Hepatocyte (in vitro differentiated cells): ENCODE results near the gene DYNC2LI1. TPM values are rescaled to one million over a fixed set of nuclear protein-coding genes. Genes with fewer than 3 reads are reported as not detected.

ENCODE experiments used
- DNase-seq: peaks from one replicate; pipeline ENCODE4 v3.0.0-alpha.2; 2016; ENCODE audit warnings: low spot score
- H2AFZ ChIP-seq: fragments of 200-600 bp; sonication (generic); 2 replicates; pipeline ENCODE4 v1.6.0; 2016; ENCODE audit warnings: antibody characterized with exemption, mild to moderate bottlenecking
- H3K27ac ChIP-seq: fragments of 200-600 bp; sonication (generic); 2 replicates; pipeline ENCODE4 v1.5.1; 2016; ENCODE audit warnings: mild to moderate bottlenecking
- H3K27me3 ChIP-seq: fragments of 200-600 bp; sonication (generic); 2 replicates; pipeline ENCODE4 v1.6.1; 2016
- H3K36me3 ChIP-seq: fragments of 200-600 bp; sonication (generic); replicated peaks from 2 replicates; pipeline ENCODE4 v1.5.1; 2016; ENCODE audit warnings: low read depth; ENCODE audit not compliant: insufficient read depth
- H3K4me1 ChIP-seq: fragments of 200-600 bp; sonication (generic); 2 replicates; pipeline ENCODE4 v1.5.1; 2016; ENCODE audit warnings: mild to moderate bottlenecking, moderate library complexity; ENCODE audit not compliant: insufficient read depth
- H3K4me2 ChIP-seq: fragments of 200-600 bp; sonication (generic); 2 replicates; pipeline ENCODE4 v1.6.0; 2016
- H3K4me3 ChIP-seq: fragments of 200-600 bp; sonication (generic); 2 replicates; pipeline ENCODE4 v1.5.1; 2016; ENCODE audit warnings: mild to moderate bottlenecking
- H3K79me2 ChIP-seq: fragments of 200-600 bp; sonication (generic); 2 replicates; pipeline ENCODE4 v1.6.0; 2017; ENCODE audit warnings: mild to moderate bottlenecking
- H3K9me2 ChIP-seq: fragments of 200-600 bp; sonication (generic); replicated peaks from 2 replicates; pipeline ENCODE4 v1.6.0; 2017; ENCODE audit warnings: mild to moderate bottlenecking; ENCODE audit not compliant: insufficient read depth
- H3K9me3 ChIP-seq: fragments of 200-600 bp; sonication (generic); 2 replicates; pipeline ENCODE4 v1.5.1; 2016; ENCODE audit warnings: low read depth, mild to moderate bottlenecking
- H4K20me1 ChIP-seq: fragments of 200-600 bp; sonication (generic); 2 replicates; pipeline ENCODE4 v1.6.0; 2016; ENCODE audit warnings: mild to moderate bottlenecking; ENCODE audit not compliant: insufficient read depth, poor library complexity, severe bottlenecking
- EZH2 ChIP-seq: fragments of 200-600 bp; sonication (generic); IDR thresholded peaks from 2 replicates; pipeline ENCODE4 v1.6.1; 2016; ENCODE audit warnings: antibody characterized with exemption, mild to moderate bottlenecking, borderline replicate concordance
- EZH2phosphoT487 ChIP-seq: fragments of 200-600 bp; sonication (generic); IDR thresholded peaks from one replicate; pipeline ENCODE4 v1.6.1; 2018; ENCODE audit warnings: antibody characterized with exemption, mild to moderate bottlenecking, low read depth, moderate library complexity; ENCODE audit not compliant: unreplicated experiment, severe bottlenecking
- WGBS: methylation state at CpG from one replicate; pipeline ENCODE4 v1.1.6; 2016; ENCODE audit warnings: low lambda C conversion rate; ENCODE audit errors: missing lambda C conversion rate; 5-methylcytosine and 5-hydroxymethylcytosine counted together
- polyA plus RNA-seq: library from polyadenylated mRNA; unstranded; fragments of >200 nt; fragmentation: Nextera tagmentation; extraction: Ambion mirVana; gene quantifications from 2 replicates; pipeline ENCODE4 v1.2.1, GENCODE V29; 2016
- total RNA-seq: library from RNA; depleted of rRNA; stranded (reverse); fragments of >200 nt; gene quantifications from 2 replicates; pipeline ENCODE4 v1.2.3, GENCODE V29; 2014
- TF ChIP-seq, protein P1 (sequence below): fragments of 200-600 bp; sonication (generic); IDR thresholded peaks from 2 replicates; pipeline ENCODE4 v1.5.1; 2016; ENCODE audit warnings: antibody characterized with exemption, mild to moderate bottlenecking; ENCODE audit not compliant: poor library complexity

DYNC2LI1 gene
- total and polyA plus RNA-seq, 2 experiments from 2014 or later: 22.7 to 40.4 TPM

DNA sequence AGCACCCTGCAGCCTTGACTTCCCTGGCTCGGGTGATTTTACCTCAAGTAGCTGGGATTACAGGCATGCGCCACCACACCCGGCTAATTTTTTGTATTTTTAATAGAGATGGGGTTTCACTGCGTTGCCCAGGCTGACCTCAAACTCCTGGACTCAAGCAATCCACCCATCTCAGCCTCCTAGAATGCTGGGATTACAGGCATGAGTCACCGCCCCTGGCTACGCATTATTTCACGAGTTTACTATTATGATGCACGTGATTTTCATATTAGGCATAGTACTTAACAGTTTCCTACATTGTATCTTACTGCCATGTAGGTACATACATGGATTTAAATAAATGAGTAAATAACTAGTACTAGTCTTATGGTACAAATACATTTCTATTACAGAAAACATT, 4.4 kb downstream of the DYNC2LI1 start:
- Histone ChIP-seq H3K4me1 (no peaks in the 10 kb centered on the region), H3K4me3 (no peak overlapping the region), H3K9me3 (no peaks in the 10 kb centered on the region), H4K20me1 (no peaks in the 10 kb centered on the region), H3K79me2 (peaks cover 6% of the 10 kb centered on the region), H3K9me2 (no peaks in the 10 kb centered on the region), H3K36me3 (no peaks in the 10 kb centered on the region), H2AFZ (no peak overlapping the region), H3K4me2 (no peak overlapping the region), H3K27ac (no peak overlapping the region), H3K27me3 (no peaks in the 10 kb centered on the region)
- TF ChIP-seq, protein P1, sequence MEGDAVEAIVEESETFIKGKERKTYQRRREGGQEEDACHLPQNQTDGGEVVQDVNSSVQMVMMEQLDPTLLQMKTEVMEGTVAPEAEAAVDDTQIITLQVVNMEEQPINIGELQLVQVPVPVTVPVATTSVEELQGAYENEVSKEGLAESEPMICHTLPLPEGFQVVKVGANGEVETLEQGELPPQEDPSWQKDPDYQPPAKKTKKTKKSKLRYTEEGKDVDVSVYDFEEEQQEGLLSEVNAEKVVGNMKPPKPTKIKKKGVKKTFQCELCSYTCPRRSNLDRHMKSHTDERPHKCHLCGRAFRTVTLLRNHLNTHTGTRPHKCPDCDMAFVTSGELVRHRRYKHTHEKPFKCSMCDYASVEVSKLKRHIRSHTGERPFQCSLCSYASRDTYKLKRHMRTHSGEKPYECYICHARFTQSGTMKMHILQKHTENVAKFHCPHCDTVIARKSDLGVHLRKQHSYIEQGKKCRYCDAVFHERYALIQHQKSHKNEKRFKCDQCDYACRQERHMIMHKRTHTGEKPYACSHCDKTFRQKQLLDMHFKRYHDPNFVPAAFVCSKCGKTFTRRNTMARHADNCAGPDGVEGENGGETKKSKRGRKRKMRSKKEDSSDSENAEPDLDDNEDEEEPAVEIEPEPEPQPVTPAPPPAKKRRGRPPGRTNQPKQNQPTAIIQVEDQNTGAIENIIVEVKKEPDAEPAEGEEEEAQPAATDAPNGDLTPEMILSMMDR: no peak
- no peak for TF ChIP-seq EZH2
- TF ChIP-seq EZH2phosphoT487: no peak
- DNase-seq: no peak
- WGBS: 94% methylated on average over 8 of the region's 8 CpGs

DNA sequence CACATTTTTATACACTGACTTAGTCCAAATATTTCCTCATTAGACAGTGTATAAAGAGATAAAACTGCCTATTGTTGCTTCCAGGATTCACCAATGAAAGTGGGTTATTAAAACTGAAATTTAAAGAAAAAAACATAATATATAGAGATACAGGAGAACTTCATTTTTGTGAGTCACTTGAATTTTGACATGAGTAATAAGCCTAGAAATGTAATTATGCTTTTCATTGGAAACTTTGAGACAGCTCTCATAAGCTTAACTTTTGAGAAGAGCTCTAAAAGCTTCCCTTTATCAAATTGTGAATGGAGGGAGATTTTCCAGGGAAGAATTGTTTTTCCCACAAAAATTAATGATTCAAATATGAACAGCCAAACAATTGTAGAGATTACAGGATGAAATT, 14.1 kb downstream of the DYNC2LI1 start:
- H3K27ac ChIP-seq: no peak overlapping the region
- no peaks in the 10 kb centered on the region for H4K20me1 ChIP-seq
- no peak overlapping the region for H3K4me3 ChIP-seq
- DNase-seq: no peak
- TF ChIP-seq, protein P1: no peak
- TF ChIP-seq EZH2 (no peak), EZH2phosphoT487 (no peak)
- H3K9me3 ChIP-seq: no peaks in the 10 kb centered on the region
- no peaks in the 10 kb centered on the region for H3K27me3 ChIP-seq
- no peaks in the 10 kb centered on the region for H3K4me1 ChIP-seq
- no peak overlapping the region for H3K4me2 ChIP-seq
- H3K79me2 ChIP-seq: no peaks in the 10 kb centered on the region
- H2AFZ ChIP-seq: no peak overlapping the region
- no peaks in the 10 kb centered on the region for H3K9me2 ChIP-seq
- no peaks in the 10 kb centered on the region for H3K36me3 ChIP-seq

DNA sequence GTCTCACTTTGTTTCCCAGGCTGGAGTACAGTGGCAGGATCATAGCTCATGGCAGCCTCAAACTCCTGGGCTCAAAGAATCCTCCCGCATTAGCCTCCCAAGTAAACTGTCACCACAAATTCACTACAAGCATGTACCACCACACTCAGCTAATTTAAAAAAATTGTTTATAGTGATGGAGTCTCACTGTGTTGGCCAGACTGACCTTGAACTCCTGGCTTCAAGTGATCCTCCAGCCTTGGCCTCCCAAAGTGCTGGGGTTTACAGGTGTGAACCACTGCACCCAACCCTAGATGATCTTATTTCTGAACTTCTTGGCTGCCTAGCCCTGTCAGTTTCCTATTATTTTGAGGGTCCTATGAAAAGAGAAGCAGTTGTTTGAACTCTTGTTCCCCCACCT, 14.8 kb downstream of the DYNC2LI1 start:
- H3K27ac ChIP-seq: no peak overlapping the region
- no peaks in the 10 kb centered on the region for H3K9me3 ChIP-seq
- H2AFZ ChIP-seq: no peak overlapping the region
- H3K79me2 ChIP-seq: no peaks in the 10 kb centered on the region
- no peaks in the 10 kb centered on the region for H4K20me1 ChIP-seq
- H3K4me3 ChIP-seq: no peak overlapping the region
- TF ChIP-seq EZH2phosphoT487 (no peak), EZH2 (no peak)
- TF ChIP-seq, protein P1: no peak
- no peak for DNase-seq
- H3K4me1 ChIP-seq: no peaks in the 10 kb centered on the region
- H3K27me3 ChIP-seq: no peaks in the 10 kb centered on the region
- H3K36me3 ChIP-seq: no peaks in the 10 kb centered on the region
- no peaks in the 10 kb centered on the region for H3K9me2 ChIP-seq
- H3K4me2 ChIP-seq: no peak overlapping the region
- 89% methylated on average over 1 of the region's 1 CpG for WGBS

DNA sequence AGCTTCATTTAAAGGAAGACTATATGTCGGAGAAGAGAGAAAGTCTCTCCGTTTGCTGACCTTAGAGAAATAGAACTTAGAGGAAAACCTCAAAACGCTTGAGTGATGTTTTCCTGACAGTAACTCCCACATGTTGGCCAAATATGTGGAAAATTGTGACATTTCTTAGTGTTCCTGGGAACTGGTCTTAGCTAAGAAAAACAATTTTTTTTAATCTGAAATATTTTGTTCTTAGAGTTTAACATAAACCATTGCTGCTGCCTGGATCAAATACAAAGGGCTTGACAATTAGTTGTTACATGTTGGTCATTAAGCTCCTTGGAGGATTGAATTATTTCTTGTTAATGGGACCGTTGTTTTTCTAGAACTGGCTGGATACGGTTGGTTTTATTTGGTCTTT, 16.3 kb downstream of the DYNC2LI1 start:
- no peak overlapping the region for H2AFZ ChIP-seq
- WGBS: 92% methylated on average over 5 of the region's 5 CpGs
- H3K4me2 ChIP-seq: no peak overlapping the region
- no peaks in the 10 kb centered on the region for H3K36me3 ChIP-seq
- no peak overlapping the region for H3K27ac ChIP-seq
- TF ChIP-seq EZH2phosphoT487 (no peak), EZH2 (no peak)
- TF ChIP-seq, protein P1: no peak
- no peaks in the 10 kb centered on the region for H3K27me3 ChIP-seq
- no peaks in the 10 kb centered on the region for H3K9me3 ChIP-seq
- H4K20me1 ChIP-seq: no peaks in the 10 kb centered on the region
- no peak overlapping the region for H3K4me3 ChIP-seq
- no peak for DNase-seq
- H3K9me2 ChIP-seq: no peaks in the 10 kb centered on the region
- no peaks in the 10 kb centered on the region for H3K4me1 ChIP-seq
- H3K79me2 ChIP-seq: no peaks in the 10 kb centered on the region
